Prostate gland (tissue), 2 donors: ENCODE measurements around the gene COL4A1.

Source experiments
- POLR2A ChIP-seq: fragments of 450-650 bp; IDR thresholded peaks from one replicate; pipeline ENCODE4 v1.6.1; 2016; ENCODE audit warnings: antibody characterized with exemption, mild to moderate bottlenecking
- TF ChIP-seq, protein P1 (sequence below), 4 experiments: fragments of 200-600 bp in 2 of 4; fragments of 450-650 bp in 2 of 4; sonication (generic) in 2 of 4; IDR thresholded peaks; 1 replicate in 3 of 4; 2 replicates in 1 of 4; pipeline ENCODE4 v1.5.1; 2016 to 2019; ENCODE audit warnings: antibody characterized with exemption in 4 of 4, mild to moderate bottlenecking in 2 of 4, moderate library complexity in 2 of 4

GRCh38 chr13:110334256-110334655, 27.3 kb upstream of the COL4A1 start:
- no peak for TF ChIP-seq POLR2A
- TF ChIP-seq, protein P1, sequence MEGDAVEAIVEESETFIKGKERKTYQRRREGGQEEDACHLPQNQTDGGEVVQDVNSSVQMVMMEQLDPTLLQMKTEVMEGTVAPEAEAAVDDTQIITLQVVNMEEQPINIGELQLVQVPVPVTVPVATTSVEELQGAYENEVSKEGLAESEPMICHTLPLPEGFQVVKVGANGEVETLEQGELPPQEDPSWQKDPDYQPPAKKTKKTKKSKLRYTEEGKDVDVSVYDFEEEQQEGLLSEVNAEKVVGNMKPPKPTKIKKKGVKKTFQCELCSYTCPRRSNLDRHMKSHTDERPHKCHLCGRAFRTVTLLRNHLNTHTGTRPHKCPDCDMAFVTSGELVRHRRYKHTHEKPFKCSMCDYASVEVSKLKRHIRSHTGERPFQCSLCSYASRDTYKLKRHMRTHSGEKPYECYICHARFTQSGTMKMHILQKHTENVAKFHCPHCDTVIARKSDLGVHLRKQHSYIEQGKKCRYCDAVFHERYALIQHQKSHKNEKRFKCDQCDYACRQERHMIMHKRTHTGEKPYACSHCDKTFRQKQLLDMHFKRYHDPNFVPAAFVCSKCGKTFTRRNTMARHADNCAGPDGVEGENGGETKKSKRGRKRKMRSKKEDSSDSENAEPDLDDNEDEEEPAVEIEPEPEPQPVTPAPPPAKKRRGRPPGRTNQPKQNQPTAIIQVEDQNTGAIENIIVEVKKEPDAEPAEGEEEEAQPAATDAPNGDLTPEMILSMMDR (IDR thresholded peaks at IDR 0.05), result no peak
